ENCODE results near the gene NECAB2.
A peak's percentile ranks its signal among the peaks of the same experiment; 100 is the strongest.

NECAB2 gene

GRCh38 chr16:83994703-83995102, 26.7 kb downstream of the NECAB2 start:
- DNase-seq: no peak

- no peak for DNase-seq
Measured at GRCh38 chr16:83995754-83996153, 27.7 kb downstream of the NECAB2 start.

- no peak for DNase-seq
Measured at GRCh38 chr16:83996481-83997252, 28.6 kb downstream of the NECAB2 start.

- no peak for DNase-seq
Measured at GRCh38 chr16:83998091-83998490, 30.0 kb downstream of the NECAB2 start.

GRCh38 chr16:84000989-84001642, 33.1 kb downstream of the NECAB2 start:
- DNase-seq: no peak

GRCh38 chr16:84001726-84002125, 33.7 kb downstream of the NECAB2 start:
- DNase-seq: no peak

- DNase-seq: no peak
Measured at GRCh38 chr16:84003038-84003437, 35.0 kb downstream of the NECAB2 start.

GRCh38 chr16:84004442-84004841, 36.4 kb downstream of the NECAB2 start:
- no peak for DNase-seq

- DNase-seq: no peak
Measured at GRCh38 chr16:84005391-84005790, 37.3 kb downstream of the NECAB2 start.

- no peak for DNase-seq
Measured at GRCh38 chr16:84007520-84007919, 39.5 kb downstream of the NECAB2 start.

- DNase-seq: no peak
Measured at GRCh38 chr16:84007965-84008364, 39.9 kb downstream of the NECAB2 start.

- DNase-seq: no peak
Measured at GRCh38 chr16:84009282-84009681, 41.2 kb downstream of the NECAB2 start.

- DNase-seq: peak; percentile 6
Measured at GRCh38 chr16:84013787-84014569, 45.9 kb downstream of the NECAB2 start.

- no peak for DNase-seq
Measured at GRCh38 chr16:84014570-84015327, 46.7 kb downstream of the NECAB2 start.

- DNase-seq: no peak
Measured at GRCh38 chr16:84015399-84015798, 47.4 kb downstream of the NECAB2 start.

GRCh38 chr16:84016477-84016876, 48.4 kb downstream of the NECAB2 start:
- DNase-seq: no peak

- DNase-seq: no peak
Measured at GRCh38 chr16:84018710-84019109, 50.7 kb downstream of the NECAB2 start.

- DNase-seq: no peak
Measured at GRCh38 chr16:84020353-84020752, 52.3 kb downstream of the NECAB2 start.

- no peak for DNase-seq
Measured at GRCh38 chr16:84021488-84021887, 53.4 kb downstream of the NECAB2 start.

GRCh38 chr16:84022644-84023043, 54.6 kb downstream of the NECAB2 start:
- no peak for DNase-seq

GRCh38 chr16:84024854-84025253, 56.8 kb downstream of the NECAB2 start:
- no peak for DNase-seq

- no peak for DNase-seq
Measured at GRCh38 chr16:84026606-84027005, 58.6 kb downstream of the NECAB2 start.

- DNase-seq: no peak
Measured at GRCh38 chr16:84027625-84028024, 59.6 kb downstream of the NECAB2 start.
